ENCODE data around the gene FOXN3.
"Not testable (repeated sequence)": the region's sequence is repeated elsewhere in the genome, so short reads cannot be mapped to it uniquely, and the experiment has no call there.

Gene FOXN3

GRCh38 chr14:89111232-89111631, 305.8 kb downstream of the FOXN3 start:
- DNase-seq: not testable (repeated sequence)

GRCh38 chr14:89110110-89110509, 306.9 kb downstream of the FOXN3 start:
- DNase-seq: no peak

GRCh38 chr14:89108608-89109007, 308.4 kb downstream of the FOXN3 start:
- DNase-seq: no peak

- DNase-seq: no peak
Measured at GRCh38 chr14:89107626-89108025, 309.4 kb downstream of the FOXN3 start.

All from activated CD4-positive, CD25-positive, alpha-beta regulatory T cell (primary cell).